Epithelial cell of proximal tubule (primary cell): ENCODE data around the gene POLR3H. TPM values are rescaled to one million over a fixed set of nuclear protein-coding genes. Genes with fewer than 3 reads are reported as not detected.

ENCODE experiments used
- DNase-seq: peaks from one replicate; pipeline ENCODE4 v3.0.0-alpha.2; 2011; ENCODE audit warnings: low read depth
- H3K4me3 ChIP-seq: 2 replicates; pipeline ENCODE4 v1.5.1; 2011; ENCODE audit warnings: low read depth, mild to moderate bottlenecking, low read length
- CTCF ChIP-seq: conservative IDR thresholded peaks from 2 replicates; pipeline ENCODE4 v1.5.1; 2012; ENCODE audit warnings: low read depth, mild to moderate bottlenecking, low read length
- total RNA-seq: library from RNA; depleted of rRNA; stranded (reverse); fragments of >200 nt; gene quantifications from 2 replicates; pipeline ENCODE4 v1.2.3, GENCODE V29; 2015

The POLR3H gene
- total RNA-seq, 1 donor from 2014 or later: 9.5 TPM

GRCh38 chr22:41485033-41485432 lies 59.2 kb downstream of the POLR3H start:
- no peak for TF ChIP-seq CTCF
- DNase-seq: no peak
- no peak overlapping the region for H3K4me3 ChIP-seq

DNA sequence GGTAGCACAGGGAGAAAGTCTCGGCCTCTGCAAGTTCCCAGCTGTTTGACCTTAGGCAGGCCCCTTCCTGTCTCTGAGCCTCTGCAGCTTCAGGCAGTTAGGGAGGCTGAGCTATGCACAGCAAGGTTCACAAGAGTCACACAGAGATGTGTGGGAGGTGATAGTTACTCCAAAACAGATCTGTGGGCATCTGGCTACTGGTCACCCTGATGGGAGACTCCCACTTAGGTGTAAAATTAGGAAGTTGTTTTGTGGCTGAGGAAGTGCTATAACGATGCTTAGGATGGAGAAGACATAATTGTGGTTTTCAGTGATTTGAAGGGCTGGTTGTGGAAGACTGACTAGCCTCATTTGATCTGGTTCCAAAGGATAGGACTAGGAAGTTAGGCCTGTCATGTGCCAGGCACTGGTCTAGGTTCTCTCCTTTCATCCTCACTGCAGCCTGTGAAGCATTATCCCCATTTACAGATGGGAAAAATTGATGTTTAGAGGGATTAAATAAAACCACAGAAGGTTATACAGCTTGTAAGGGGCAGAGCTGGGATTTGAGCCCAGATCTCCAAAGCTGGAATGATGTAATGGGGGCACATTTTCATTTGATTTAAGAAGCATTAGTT lies 61.8 kb downstream of the POLR3H start:
- DNase-seq: no peak
- TF ChIP-seq CTCF: no peak
- no peak overlapping the region for H3K4me3 ChIP-seq

- DNase-seq: no peak
- H3K4me3 ChIP-seq: no peak overlapping the region
- TF ChIP-seq CTCF: no peak
Measured at GRCh38 chr22:41481925-41482318, 62.3 kb downstream of the POLR3H start.

DNA sequence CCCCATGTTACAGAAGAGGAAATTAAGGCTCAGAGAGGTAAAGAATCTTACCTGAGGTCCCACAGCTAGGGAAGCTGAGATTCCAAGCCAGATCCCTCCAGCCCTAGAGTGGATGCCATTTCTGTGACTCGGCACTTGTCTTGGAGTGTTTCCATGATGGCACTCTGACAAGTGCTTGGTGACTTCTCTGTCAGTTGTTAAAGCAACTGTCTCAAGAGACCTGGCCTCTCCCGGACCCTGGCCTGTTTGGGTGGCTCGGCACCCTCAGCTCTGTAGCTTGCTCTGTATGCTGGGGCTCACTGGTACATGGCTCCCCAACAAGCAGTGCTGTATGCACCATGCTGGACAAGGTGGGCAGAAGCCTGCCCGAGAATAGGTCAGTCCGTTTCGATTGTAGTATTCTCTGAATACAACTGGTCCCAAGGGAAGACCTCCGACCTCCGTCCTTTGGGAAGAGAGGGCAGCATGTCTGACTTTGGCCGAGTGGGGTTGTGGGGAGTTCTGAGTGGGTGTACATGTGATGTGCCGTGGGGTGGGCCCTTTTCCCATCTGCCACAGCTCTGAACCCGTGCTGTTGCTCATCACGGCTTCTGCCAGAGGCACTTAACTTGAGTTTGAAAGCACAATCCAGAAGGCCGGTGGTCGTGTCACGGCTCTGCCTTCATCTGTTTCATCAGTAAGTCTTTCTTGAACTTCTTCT lies 63.0 kb downstream of the POLR3H start:
- no peak for DNase-seq
- no peak for TF ChIP-seq CTCF
- no peak overlapping the region for H3K4me3 ChIP-seq

DNA sequence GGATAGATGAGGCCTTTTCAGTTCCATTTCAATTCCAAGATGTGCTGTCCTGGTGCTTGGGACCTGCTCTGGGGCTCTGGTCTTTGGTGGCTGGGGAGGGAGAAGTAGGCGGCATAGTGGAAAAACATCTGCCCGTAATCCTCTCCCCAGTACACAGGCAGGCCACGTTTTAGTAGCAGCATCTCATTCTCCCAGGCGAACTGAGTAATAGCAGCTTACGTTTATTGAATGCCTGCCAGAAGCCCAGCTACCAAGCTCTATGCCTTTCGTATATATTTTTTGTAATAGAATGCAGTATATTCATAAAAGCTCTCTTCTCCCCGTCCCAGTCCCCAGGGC lies 63.9 kb downstream of the POLR3H start:
- DNase-seq: no peak
- H3K4me3 ChIP-seq: no peak overlapping the region
- TF ChIP-seq CTCF: no peak

DNA sequence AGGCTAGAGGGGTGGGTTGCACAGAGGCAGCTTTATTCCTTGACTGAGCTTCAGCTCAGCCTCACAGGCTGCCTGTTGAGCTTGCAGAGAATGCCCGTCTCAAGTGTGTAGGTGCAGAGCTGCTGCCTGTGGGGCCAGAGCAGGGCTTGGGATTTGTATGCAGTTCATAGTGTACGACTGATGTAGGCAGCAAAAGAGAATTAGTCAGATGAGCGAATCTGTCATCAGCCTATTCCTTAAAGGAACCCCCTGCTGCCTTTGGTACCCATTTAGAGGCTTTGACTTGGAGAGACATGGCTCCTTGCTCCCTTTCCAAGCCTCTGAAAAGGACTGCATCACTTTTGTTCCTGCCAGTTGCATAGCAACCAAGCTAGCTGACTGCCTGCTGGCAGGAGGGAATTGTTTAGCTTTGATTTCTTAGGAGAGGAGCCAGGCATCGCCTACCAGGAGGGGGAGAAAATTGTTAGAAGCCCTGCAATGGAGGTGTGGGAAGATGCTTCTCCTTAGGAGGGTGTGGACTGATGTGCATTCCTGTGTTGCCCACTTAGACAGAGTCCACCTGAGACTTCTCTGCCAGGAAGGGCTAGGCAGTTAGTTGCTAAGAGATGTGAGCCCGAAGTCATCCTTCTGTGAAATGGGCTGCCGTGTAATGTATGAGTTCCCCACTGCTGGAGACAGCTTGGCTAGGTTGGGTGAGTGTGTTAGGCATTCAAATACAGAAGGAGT lies 64.4 kb downstream of the POLR3H start:
- no peak overlapping the region for H3K4me3 ChIP-seq
- TF ChIP-seq CTCF: peak; percentile 8
- no peak for DNase-seq
